OCI-LY1 (cell line): ENCODE results near the gene LAMA1.

Experiments
- H2AFZ ChIP-seq: fragments of 200-600 bp; sonication (generic), shearing (Covaris generic); 2 replicates; pipeline ENCODE4 v1.6.0; 2014; ENCODE audit warnings: antibody characterized with exemption, mild to moderate bottlenecking, low read length
- H3F3A ChIP-seq: fragments of 200-600 bp; sonication (generic), shearing (Covaris generic); 2 replicates; pipeline ENCODE4 v1.6.0; 2014; ENCODE audit warnings: mild to moderate bottlenecking, antibody characterized with exemption, low read length, moderate library complexity; ENCODE audit not compliant: insufficient read depth
- H3K27ac ChIP-seq: fragments of 200-600 bp; sonication (generic); 2 replicates; pipeline ENCODE4 v1.5.1; 2014; ENCODE audit warnings: low read length, mixed run types, mild to moderate bottlenecking, low read depth; ENCODE audit not compliant: poor library complexity, severe bottlenecking
- H3K27me3 ChIP-seq: fragments of 200-600 bp; sonication (generic); 2 replicates; pipeline ENCODE4 v1.6.0; 2014; ENCODE audit warnings: antibody characterized with exemption, mild to moderate bottlenecking, low read length, moderate library complexity; ENCODE audit not compliant: insufficient read depth
- H3K36me3 ChIP-seq: fragments of 200-600 bp; sonication (generic); 2 replicates; pipeline ENCODE4 v1.6.1; 2014; ENCODE audit warnings: mild to moderate bottlenecking, antibody characterized with exemption, low read length, moderate library complexity, mixed read lengths; ENCODE audit not compliant: insufficient read depth
- H3K4me1 ChIP-seq: fragments of 200-600 bp; sonication (generic); 2 replicates; pipeline ENCODE4 v1.5.1; 2014; ENCODE audit warnings: mild to moderate bottlenecking, low read length, moderate library complexity; ENCODE audit not compliant: insufficient read depth, severe bottlenecking
- H3K4me2 ChIP-seq: fragments of 200-600 bp; sonication (generic), shearing (Covaris generic); 2 replicates; pipeline ENCODE4 v1.6.1; 2014; ENCODE audit warnings: low read length
- H3K4me3 ChIP-seq: fragments of 200-600 bp; sonication (generic); 2 replicates; pipeline ENCODE4 v1.5.1; 2014; ENCODE audit warnings: low read length, low read depth, mild to moderate bottlenecking, mixed read lengths; ENCODE audit not compliant: poor library complexity, severe bottlenecking
- H3K79me2 ChIP-seq: fragments of 200-600 bp; shearing (Covaris generic); 2 replicates; pipeline ENCODE4 v1.6.1; 2016; ENCODE audit warnings: mixed run types, low read length, mixed read lengths; ENCODE audit not compliant: insufficient read depth
- H3K9ac ChIP-seq: fragments of 200-600 bp; sonication (generic), shearing (Covaris generic); 2 replicates; pipeline ENCODE4 v1.6.1; 2014; ENCODE audit warnings: mild to moderate bottlenecking, low read length, mixed read lengths
- H3K9me2 ChIP-seq: fragments of 200-600 bp; sonication (generic), shearing (Covaris generic); 2 replicates; pipeline ENCODE4 v1.6.1; 2014; ENCODE audit warnings: low read depth, mild to moderate bottlenecking, low read length, mixed read lengths
- H3K9me3 ChIP-seq: fragments of 200-600 bp; shearing (Covaris generic); 2 replicates; pipeline ENCODE4 v1.6.1; 2014; ENCODE audit warnings: low read length, mixed read lengths
- H4K20me1 ChIP-seq: fragments of 200-600 bp; sonication (generic), shearing (Covaris generic); 2 replicates; pipeline ENCODE4 v1.6.0; 2016; ENCODE audit warnings: mild to moderate bottlenecking, low read length; ENCODE audit not compliant: insufficient read depth
- CTCF ChIP-seq: fragments of 200-600 bp; sonication (generic), shearing (Covaris generic); IDR thresholded peaks from 2 replicates; pipeline ENCODE4 v1.5.1; 2017; ENCODE audit warnings: mild to moderate bottlenecking, antibody characterized with exemption, low read length, moderate library complexity, mixed read lengths
- EZH2 ChIP-seq: fragments of 200-600 bp; sonication (generic), shearing (Covaris generic); IDR thresholded peaks from 2 replicates; pipeline ENCODE4 v1.8.0; 2017; ENCODE audit warnings: borderline replicate concordance, mixed run types, mild to moderate bottlenecking, antibody characterized with exemption, low read length, moderate library complexity, mixed read lengths

Gene LAMA1

GRCh38 chr18:7047336-7047735 is 70.3 kb downstream of the LAMA1 start:
- no peaks in the 10 kb centered on the region for H3K9me2 ChIP-seq
- no peak overlapping the region for H3K27ac ChIP-seq
- no peak overlapping the region for H3K4me3 ChIP-seq
- H3K27me3 ChIP-seq, result no peaks in the 10 kb centered on the region; the same call in 1 of the 2 replicates
- H3K9ac ChIP-seq, result no peak overlapping the region
- no peaks in the 10 kb centered on the region for H4K20me1 ChIP-seq
- no peaks in the 10 kb centered on the region for H3K79me2 ChIP-seq
- H2AFZ ChIP-seq, result no peak overlapping the region
- no peaks in the 10 kb centered on the region for H3K4me1 ChIP-seq
- H3K4me2 ChIP-seq, result no peak overlapping the region
- H3F3A ChIP-seq, result no peaks in the 10 kb centered on the region
- H3K36me3 ChIP-seq, result no peaks in the 10 kb centered on the region
- H3K9me3 ChIP-seq, result no peaks in the 10 kb centered on the region
- no peak for TF ChIP-seq CTCF
- TF ChIP-seq EZH2, result no peak

GRCh38 chr18:7038330-7038851 is 79.2 kb downstream of the LAMA1 start:
- Histone ChIP-seq H4K20me1 (no peaks in the 10 kb centered on the region), H3K9me3 (no peaks in the 10 kb centered on the region), H3K36me3 (no peaks in the 10 kb centered on the region), H3K27me3 (no peaks in the 10 kb centered on the region), H2AFZ (no peak overlapping the region), H3K4me2 (no peak overlapping the region), H3K79me2 (no peaks in the 10 kb centered on the region), H3K9ac (no peak overlapping the region), H3F3A (no peaks in the 10 kb centered on the region), H3K9me2 (no peaks in the 10 kb centered on the region), H3K4me3 (no peak overlapping the region), H3K4me1 (no peaks in the 10 kb centered on the region), H3K27ac (no peak overlapping the region)
- TF ChIP-seq EZH2, result no peak
- TF ChIP-seq CTCF, result peak; percentile 53

GRCh38 chr18:7037470-7037869 is 80.1 kb downstream of the LAMA1 start:
- no peak overlapping the region for H3K27ac ChIP-seq
- TF ChIP-seq CTCF (no peak), EZH2 (no peak)
- H2AFZ ChIP-seq, result no peak overlapping the region
- H3K79me2 ChIP-seq, result no peaks in the 10 kb centered on the region
- no peak overlapping the region for H3K4me2 ChIP-seq
- no peaks in the 10 kb centered on the region for H3K4me1 ChIP-seq
- H3F3A ChIP-seq, result no peaks in the 10 kb centered on the region
- no peak overlapping the region for H3K4me3 ChIP-seq
- H3K36me3 ChIP-seq, result no peaks in the 10 kb centered on the region
- no peaks in the 10 kb centered on the region for H3K27me3 ChIP-seq
- no peaks in the 10 kb centered on the region for H3K9me2 ChIP-seq
- no peak overlapping the region for H3K9ac ChIP-seq
- no peaks in the 10 kb centered on the region for H4K20me1 ChIP-seq
- no peaks in the 10 kb centered on the region for H3K9me3 ChIP-seq
